Activated CD8-positive, alpha-beta memory T cell treated with anti-CD3 and anti-CD28 coated beads, Interleukin-2, amount 50 U/mL, for 4 hours (primary cell): ENCODE data around the gene ACCS.

Source experiments
- DNase-seq: peaks from one replicate; pipeline ENCODE4 v3.0.0-alpha.2; 2020

ACCS gene

GRCh38 chr11:44043157-44043556, 22.9 kb upstream of the ACCS start:
- no peak for DNase-seq

- no peak for DNase-seq
These were observed 19.9 kb upstream of the ACCS start for GRCh38 chr11:44046182-44046581.

GRCh38 chr11:44047298-44047697, 18.8 kb upstream of the ACCS start:
- DNase-seq, result no peak

- no peak for DNase-seq
These were observed 18.1 kb upstream of the ACCS start, which contains the start of gene ACCSL for GRCh38 chr11:44047931-44048431. ACCSL (plus strand) TSS chr11:44047981; CDS start chr11:44048037, 56 bp downstream.

GRCh38 chr11:44049832-44050231, 16.2 kb upstream of the ACCS start:
- DNase-seq, result no peak

GRCh38 chr11:44051171-44051570, 14.9 kb upstream of the ACCS start:
- no peak for DNase-seq

- DNase-seq, result no peak
These were observed 8.7 kb upstream of the ACCS start for GRCh38 chr11:44057340-44057739.

GRCh38 chr11:44058275-44058674, 7.8 kb upstream of the ACCS start:
- no peak for DNase-seq

- DNase-seq, result no peak
These were observed 859 bp upstream of the ACCS start for GRCh38 chr11:44065161-44065661.

- DNase-seq, result no peak
These were observed 667 bp downstream of the ACCS start for GRCh38 chr11:44066732-44067141.

GRCh38 chr11:44067266-44067665, 1.2 kb downstream of the ACCS start:
- no peak for DNase-seq

- DNase-seq, result no peak
These were observed 2.1 kb downstream of the ACCS start for GRCh38 chr11:44068180-44068579.

GRCh38 chr11:44071157-44071556, 5.1 kb downstream of the ACCS start:
- no peak for DNase-seq

- DNase-seq, result no peak
These were observed 6.9 kb downstream of the ACCS start for GRCh38 chr11:44072757-44073658.

GRCh38 chr11:44078794-44079193, 12.7 kb downstream of the ACCS start:
- DNase-seq, result no peak

- DNase-seq, result no peak
These were observed 13.3 kb downstream of the ACCS start for GRCh38 chr11:44079376-44079775.

GRCh38 chr11:44080951-44081350, 14.9 kb downstream of the ACCS start:
- DNase-seq, result no peak

- DNase-seq, result no peak
These were observed 16.6 kb downstream of the ACCS start for GRCh38 chr11:44082645-44083044.

GRCh38 chr11:44083433-44083832, 17.4 kb downstream of the ACCS start:
- no peak for DNase-seq

- DNase-seq, result no peak
These were observed 17.8 kb downstream of the ACCS start for GRCh38 chr11:44083906-44084305.

GRCh38 chr11:44085330-44085729, 19.3 kb downstream of the ACCS start:
- no peak for DNase-seq

GRCh38 chr11:44088377-44088776, 22.3 kb downstream of the ACCS start:
- no peak for DNase-seq

GRCh38 chr11:44088871-44089270, 22.8 kb downstream of the ACCS start:
- no peak for DNase-seq

- DNase-seq, result no peak
These were observed 24.5 kb downstream of the ACCS start for GRCh38 chr11:44090539-44090938.
